ENCODE measurements around the gene MIXL1.

GRCh38 chr1:226233293-226233692 lies 9.8 kb downstream of the MIXL1 start:
- no peak for TF ChIP-seq ZNF10 (tag by site-specific recombination; IDR thresholded peaks at IDR 0.05)
- TF ChIP-seq, protein P1, sequence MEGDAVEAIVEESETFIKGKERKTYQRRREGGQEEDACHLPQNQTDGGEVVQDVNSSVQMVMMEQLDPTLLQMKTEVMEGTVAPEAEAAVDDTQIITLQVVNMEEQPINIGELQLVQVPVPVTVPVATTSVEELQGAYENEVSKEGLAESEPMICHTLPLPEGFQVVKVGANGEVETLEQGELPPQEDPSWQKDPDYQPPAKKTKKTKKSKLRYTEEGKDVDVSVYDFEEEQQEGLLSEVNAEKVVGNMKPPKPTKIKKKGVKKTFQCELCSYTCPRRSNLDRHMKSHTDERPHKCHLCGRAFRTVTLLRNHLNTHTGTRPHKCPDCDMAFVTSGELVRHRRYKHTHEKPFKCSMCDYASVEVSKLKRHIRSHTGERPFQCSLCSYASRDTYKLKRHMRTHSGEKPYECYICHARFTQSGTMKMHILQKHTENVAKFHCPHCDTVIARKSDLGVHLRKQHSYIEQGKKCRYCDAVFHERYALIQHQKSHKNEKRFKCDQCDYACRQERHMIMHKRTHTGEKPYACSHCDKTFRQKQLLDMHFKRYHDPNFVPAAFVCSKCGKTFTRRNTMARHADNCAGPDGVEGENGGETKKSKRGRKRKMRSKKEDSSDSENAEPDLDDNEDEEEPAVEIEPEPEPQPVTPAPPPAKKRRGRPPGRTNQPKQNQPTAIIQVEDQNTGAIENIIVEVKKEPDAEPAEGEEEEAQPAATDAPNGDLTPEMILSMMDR (tag by site-specific recombination; IDR thresholded peaks at IDR 0.05) = no peak
